Caki2 (cell line): ENCODE data around the gene TBX6. TPM values are rescaled to one million over a fixed set of nuclear protein-coding genes. Genes with fewer than 3 reads are reported as not detected.
A peak's percentile ranks its signal among the peaks of the same experiment; 100 is the strongest.
"Not testable (repeated sequence)": the region's sequence is repeated elsewhere in the genome, so short reads cannot be mapped to it uniquely, and the experiment has no call there.

Source experiments
- DNase-seq: peaks from one replicate; pipeline ENCODE4 v3.0.0-alpha.2; 2015; ENCODE audit warnings: low read depth
- in situ Hi-C: cut with HindIII; loops from 2 replicates; pipeline ENCODE4 v1.10.0; 2016; ENCODE audit warnings: low sequenced_read_pairs, low pct_unique_long_range_greater_than_20kb, mixed read lengths
- total RNA-seq: library from RNA; depleted of rRNA; stranded (reverse); fragments of >200 nt; shearing (Covaris generic); gene quantifications from 2 replicates; pipeline ENCODE4 v1.2.3, GENCODE V29; 2014; ENCODE audit warnings: low replicate concordance; rRNA removed

TBX6 gene
- total RNA-seq, 1 experiment from 2014 or later, result 0.24 TPM

GRCh38 chr16:30053376-30054015 is 38.2 kb downstream of the TBX6 start:
- DNase-seq, result no peak
- in situ Hi-C loops, result no loop called here

DNA sequence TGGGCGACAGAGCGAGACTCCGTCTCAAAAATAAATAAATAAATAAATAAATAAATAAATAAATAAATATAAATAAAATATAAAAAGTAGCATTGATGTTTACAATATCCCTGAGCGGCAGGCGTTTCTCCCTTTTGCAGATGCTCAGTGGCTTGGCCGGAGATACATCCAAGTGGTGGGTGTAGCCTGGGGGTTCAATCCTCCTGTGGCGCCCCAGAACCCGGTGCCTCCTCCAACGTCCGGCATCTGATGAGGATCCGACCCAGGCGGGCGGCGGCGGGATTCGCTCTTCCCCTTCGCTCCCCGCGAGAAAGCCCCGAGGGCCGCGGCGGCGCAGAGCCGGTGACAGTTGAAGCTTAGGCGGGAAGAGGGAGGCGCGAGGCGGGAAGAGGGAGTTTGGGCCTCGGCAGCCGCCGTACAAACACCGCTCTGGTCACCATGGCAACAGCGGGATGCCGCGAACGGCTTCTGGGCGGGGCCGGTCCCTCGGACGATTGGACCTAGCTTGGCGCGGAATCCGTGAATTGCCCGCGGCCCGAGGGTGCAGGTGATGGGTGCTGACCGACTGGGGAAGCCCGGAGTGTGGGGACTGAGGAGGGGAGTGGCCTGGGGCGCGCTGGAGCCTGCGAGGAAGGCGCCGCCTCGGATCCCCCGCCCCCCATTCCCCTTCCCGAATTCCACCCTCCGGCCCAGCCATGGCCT is 38.9 kb downstream of the TBX6 start:
- in situ Hi-C loops, result no loop called here
- peak; percentile 95 for DNase-seq

GRCh38 chr16:30051518-30051917 is 40.2 kb downstream of the TBX6 start:
- in situ Hi-C loops, result no loop called here
- DNase-seq, result no peak

- in situ Hi-C loops, result no loop called here
- no peak for DNase-seq
Measured at GRCh38 chr16:30049871-30050270, 41.9 kb downstream of the TBX6 start.

DNA sequence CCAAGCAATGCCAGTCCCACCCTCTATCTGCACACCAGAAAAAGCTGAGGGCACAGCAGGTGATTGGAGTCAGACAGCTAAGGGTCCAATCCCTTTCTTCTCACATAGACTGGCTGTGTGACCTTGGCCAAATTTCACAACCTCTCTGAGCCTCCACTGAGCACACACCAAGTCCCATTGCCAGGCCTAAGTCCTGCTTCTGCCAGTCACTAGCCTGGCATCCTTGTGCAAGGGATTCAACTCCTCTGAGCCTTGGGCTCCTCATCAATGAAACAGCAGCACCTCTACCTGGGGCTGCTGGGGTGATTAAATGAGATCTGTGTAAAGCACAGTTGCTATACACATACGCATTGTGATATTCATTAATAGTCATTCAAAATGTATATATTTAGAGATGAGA is 45.1 kb downstream of the TBX6 start:
- no peak for DNase-seq
- in situ Hi-C loops, result no loop called here

DNA sequence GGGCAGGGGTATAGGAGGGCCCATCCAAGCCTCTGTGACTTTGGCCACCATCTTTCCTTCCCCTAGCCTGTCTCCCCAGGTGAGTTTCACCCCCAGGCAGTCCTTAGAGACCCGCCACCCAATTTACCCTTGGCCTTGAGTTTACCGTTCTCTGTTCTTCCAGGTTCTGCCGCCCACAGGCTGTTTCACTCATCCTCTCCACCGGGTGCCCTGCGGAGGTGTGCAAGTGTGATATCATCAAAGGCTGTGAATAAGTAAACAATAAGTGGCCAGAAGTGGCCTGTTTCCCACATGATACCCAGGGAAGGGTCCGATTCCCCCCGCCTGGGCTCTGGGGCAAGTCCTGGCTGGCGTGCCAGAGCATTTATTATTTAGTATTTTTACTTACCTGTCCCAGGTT is 45.5 kb downstream of the TBX6 start:
- in situ Hi-C loops, result no loop called here
- no peak for DNase-seq

- in situ Hi-C loops, result no loop called here
- DNase-seq, result no peak
Measured at GRCh38 chr16:30041841-30042240, 49.9 kb downstream of the TBX6 start.

DNA sequence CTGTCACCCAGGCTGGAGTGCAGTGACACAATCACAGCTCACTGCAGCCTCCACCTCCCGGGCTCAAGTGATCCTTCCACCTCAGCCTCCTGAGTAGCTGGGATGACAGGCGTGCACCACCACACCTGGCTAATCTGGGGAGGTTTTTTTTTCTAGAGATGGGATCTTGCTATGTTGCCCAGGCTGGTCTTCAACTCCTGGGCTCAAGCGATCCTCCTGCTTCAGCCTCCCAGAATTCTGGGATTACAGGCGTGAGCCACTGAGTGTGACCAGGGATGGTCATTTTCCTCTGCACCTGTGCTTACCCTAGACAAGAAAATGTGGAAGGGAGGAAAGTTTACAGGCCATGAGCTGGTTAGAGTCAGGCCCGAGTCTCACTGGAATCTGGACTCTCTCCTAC is 51.0 kb downstream of the TBX6 start:
- in situ Hi-C loops, DNase-seq: not testable (repeated sequence)

GRCh38 chr16:30040221-30040620 is 51.5 kb downstream of the TBX6 start:
- DNase-seq, result no peak
- in situ Hi-C loops, result no loop called here

Other genes with a start within 250 kb of the TBX6 start
- 92.6 and 130 TPM in 2 replicates for gene CDIPT, start 228.7 kb downstream of the TBX6 start, total RNA-seq
- 50.1 and 68.9 TPM in 2 replicates for gene SEZ6L2, start 192.4 kb downstream of the TBX6 start, total RNA-seq
- gene ASPHD1, start 191.4 kb downstream of the TBX6 start, total RNA-seq, result 53.6 and 71.5 TPM in 2 replicates
- gene KCTD13, start 165.7 kb downstream of the TBX6 start, total RNA-seq, result 9.8 and 29.1 TPM in 2 replicates
- gene TMEM219, start 129.8 kb downstream of the TBX6 start, total RNA-seq, result 129 and 252 TPM in 2 replicates
- gene TAOK2, start 118.1 kb downstream of the TBX6 start, total RNA-seq, result 57.0 and 75.8 TPM in 2 replicates
- 8.2 and 21.6 TPM in 2 replicates for gene HIRIP3, start 96.3 kb downstream of the TBX6 start, total RNA-seq
- gene INO80E, start 95.7 kb downstream of the TBX6 start, total RNA-seq, result 131 and 229 TPM in 2 replicates
- gene DOC2A, start 80.9 kb downstream of the TBX6 start, total RNA-seq, result 1.2 and 1.7 TPM in 2 replicates
- not detected in 2 replicates for gene C16orf92, start 68.7 kb downstream of the TBX6 start, total RNA-seq
- gene TLCD3B, start 60.7 kb downstream of the TBX6 start, total RNA-seq, result 1.4 and 3.4 TPM in 2 replicates
- gene ALDOA, start 26.2 kb downstream of the TBX6 start, total RNA-seq, result 1,849 and 1,917 TPM in 2 replicates
- gene PPP4C, start 15.9 kb downstream of the TBX6 start, total RNA-seq, result 228 and 297 TPM in 2 replicates
- gene YPEL3, start 4.3 kb upstream of the TBX6 start, total RNA-seq, result 6.3 and 10.5 TPM in 2 replicates
- gene GDPD3, start 21.6 kb upstream of the TBX6 start, total RNA-seq, result not detected in 2 replicates
- gene MAPK3, start 31.3 kb upstream of the TBX6 start, total RNA-seq, result 36.2 and 81.1 TPM in 2 replicates
- 0.41 and 2.3 TPM in 2 replicates for gene CORO1A, start 91.7 kb upstream of the TBX6 start, total RNA-seq
- gene BOLA2B, start 101.7 kb upstream of the TBX6 start, total RNA-seq, result 234 and 384 TPM in 2 replicates
- 9.5 and 53.4 TPM in 2 replicates for gene SLX1A, start 102.0 kb upstream of the TBX6 start, total RNA-seq
- 9.4 TPM in 1 of 2 replicates, not detected in the other for gene SULT1A3, start 107.3 kb upstream of the TBX6 start, total RNA-seq
- 0.43 and 0.78 TPM in 2 replicates for gene NPIPB13, start 156.6 kb upstream of the TBX6 start, total RNA-seq